ENCODE results near the gene AHI1. TPM values are rescaled to one million over a fixed set of nuclear protein-coding genes. Genes with fewer than 3 reads are reported as not detected.

Gene AHI1
- total and polyA plus RNA-seq, 10 of the 15 experiments (the other 5 are each of a cell fraction or from before 2014, with no cell fraction given) = 3.2 to 9.5 (median 4.6) TPM

DNA sequence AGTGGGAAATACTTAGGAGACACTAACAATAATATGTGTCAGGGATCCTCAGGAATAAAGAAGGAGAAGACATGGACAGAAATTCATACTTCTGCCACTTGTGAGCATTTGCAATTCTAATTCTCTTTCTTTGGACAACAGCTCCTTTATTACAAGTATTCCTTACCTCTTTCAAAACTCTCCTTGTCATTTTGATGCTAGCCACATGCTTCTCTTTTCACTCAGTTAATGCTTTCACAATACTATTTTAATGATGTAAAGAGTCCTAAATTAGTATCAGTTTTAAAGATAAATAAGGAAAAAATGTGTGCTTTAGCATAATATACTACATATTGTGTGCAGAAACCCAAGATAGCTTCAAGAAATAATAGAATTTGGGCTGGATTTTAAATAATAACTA is 62.5 kb downstream of the AHI1 start:
- Histone ChIP-seq H2AFZ (ENCODE audit: control insufficient read depth, low read depth, low read length) (no peak overlapping the region), H3K9ac (ENCODE audit: control insufficient read depth, insufficient read depth, low read length) (no peak overlapping the region), H3K4me2 (ENCODE audit: control insufficient read depth, insufficient read depth) (no peak overlapping the region), H3K4me3 (no peak overlapping the region), H3K27me3 (replicated peaks in 1 of 2; ENCODE audit: control insufficient read depth in 2 of 2, insufficient read depth in 2 of 2, low read length in 1 of 2) (no peaks in the 10 kb centered on the region), H3K79me2 (ENCODE audit: control insufficient read depth, insufficient read depth, low read length) (no peaks in the 10 kb centered on the region), H3K27ac (ENCODE audit: control insufficient read depth, insufficient read depth) (no peak overlapping the region), H3K36me3 (ENCODE audit: control insufficient read depth in 2 of 2, insufficient read depth in 2 of 2, low read length in 1 of 2) (no peaks in the 10 kb centered on the region; a peak in 1 of 4 replicates), H4K20me1 (ENCODE audit: control insufficient read depth, insufficient read depth) (no peaks in the 10 kb centered on the region), H3K4me1 (ENCODE audit: control insufficient read depth, insufficient read depth, low read length) (peaks cover 8% of the 10 kb centered on the region), H3K9me3 (replicated peaks; ENCODE audit: control insufficient read depth, insufficient read depth, low read length) (no peaks in the 10 kb centered on the region)
- DNase-seq (ENCODE audit: low read depth, low spot score) = no peak
- no peak for FAIRE-seq
- SMC1A ChIA-PET (ENCODE audit: uncharacterized antibody, unreplicated experiment) = interaction anchor here (0.7 to 1.9 kb wide), 10 partner anchors 12 to 494 kb away, joined by 3 to 10 read pairs (median 3); no protein-coding TSS in a partner anchor
- CTCF ChIA-PET = interaction anchor here (0.8 to 1.8 kb wide), 7 partner anchors 18 to 1279 kb away, joined by 3 to 5 read pairs (median 3); no protein-coding TSS in a partner anchor
- intact Hi-C loops (cut with micrococcal nuclease; ENCODE audit: unreplicated experiment) (loop anchor here (10.0 kb wide), 2 partner anchors 430 to 480 kb away; partner anchors contain the start of gene ALDH8A1), in situ Hi-C loops (cut with MboI) (loop anchor here (5.0 to 25.0 kb wide), 5 partner anchors 298 to 1473 kb away; partner anchors contain the start of gene TBPL1)
- POLR2A ChIA-PET = no interaction called here
- ATAC-seq = no peak
- no TSS peak for BruUV-seq (replicated peaks)
- RAD21 ChIA-PET (ENCODE audit: unreplicated experiment) = interaction anchor here (0.9 to 1.2 kb wide), 3 partner anchors 294 to 1257 kb away, joined by 3 read pairs; no protein-coding TSS in a partner anchor
- TF ChIP-seq, protein P1, sequence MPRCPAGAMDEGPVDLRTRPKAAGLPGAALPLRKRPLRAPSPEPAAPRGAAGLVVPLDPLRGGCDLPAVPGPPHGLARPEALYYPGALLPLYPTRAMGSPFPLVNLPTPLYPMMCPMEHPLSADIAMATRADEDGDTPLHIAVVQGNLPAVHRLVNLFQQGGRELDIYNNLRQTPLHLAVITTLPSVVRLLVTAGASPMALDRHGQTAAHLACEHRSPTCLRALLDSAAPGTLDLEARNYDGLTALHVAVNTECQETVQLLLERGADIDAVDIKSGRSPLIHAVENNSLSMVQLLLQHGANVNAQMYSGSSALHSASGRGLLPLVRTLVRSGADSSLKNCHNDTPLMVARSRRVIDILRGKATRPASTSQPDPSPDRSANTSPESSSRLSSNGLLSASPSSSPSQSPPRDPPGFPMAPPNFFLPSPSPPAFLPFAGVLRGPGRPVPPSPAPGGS (IDR thresholded peaks at IDR 0.05; ENCODE audit: borderline replicate concordance, insufficient read depth, low read depth, low read length, poor library complexity, severe bottlenecking) = no peak
- TF ChIP-seq ZNF207 (IDR thresholded peaks at IDR 0.05; ENCODE audit: borderline replicate concordance) (no peak), BCL11A (IDR thresholded peaks at IDR 0.05; ENCODE audit: low read depth, low read length) (no peak), TAF1 (IDR thresholded peaks at IDR 0.05; ENCODE audit: borderline replicate concordance, low read depth, low read length) (no peak), POLR2A (IDR thresholded peaks at IDR 0.05; ENCODE audit: low read depth, low read length) (no peak), CREM (IDR thresholded peaks at IDR 0.05; ENCODE audit: low read depth) (no peak), SIN3A (IDR thresholded peaks at IDR 0.05; ENCODE audit: low read depth, low read length) (no peak), ZSCAN29 (IDR thresholded peaks at IDR 0.05) (no peak), MTA3 (IDR thresholded peaks at IDR 0.05; ENCODE audit: borderline replicate concordance, low read length) (no peak), HDAC6 (IDR thresholded peaks at IDR 0.05; ENCODE audit: unreplicated experiment) (no peak), CREB1 (IDR thresholded peaks at IDR 0.05; ENCODE audit: low read depth) (no peak)
- TF ChIP-seq, protein P2, sequence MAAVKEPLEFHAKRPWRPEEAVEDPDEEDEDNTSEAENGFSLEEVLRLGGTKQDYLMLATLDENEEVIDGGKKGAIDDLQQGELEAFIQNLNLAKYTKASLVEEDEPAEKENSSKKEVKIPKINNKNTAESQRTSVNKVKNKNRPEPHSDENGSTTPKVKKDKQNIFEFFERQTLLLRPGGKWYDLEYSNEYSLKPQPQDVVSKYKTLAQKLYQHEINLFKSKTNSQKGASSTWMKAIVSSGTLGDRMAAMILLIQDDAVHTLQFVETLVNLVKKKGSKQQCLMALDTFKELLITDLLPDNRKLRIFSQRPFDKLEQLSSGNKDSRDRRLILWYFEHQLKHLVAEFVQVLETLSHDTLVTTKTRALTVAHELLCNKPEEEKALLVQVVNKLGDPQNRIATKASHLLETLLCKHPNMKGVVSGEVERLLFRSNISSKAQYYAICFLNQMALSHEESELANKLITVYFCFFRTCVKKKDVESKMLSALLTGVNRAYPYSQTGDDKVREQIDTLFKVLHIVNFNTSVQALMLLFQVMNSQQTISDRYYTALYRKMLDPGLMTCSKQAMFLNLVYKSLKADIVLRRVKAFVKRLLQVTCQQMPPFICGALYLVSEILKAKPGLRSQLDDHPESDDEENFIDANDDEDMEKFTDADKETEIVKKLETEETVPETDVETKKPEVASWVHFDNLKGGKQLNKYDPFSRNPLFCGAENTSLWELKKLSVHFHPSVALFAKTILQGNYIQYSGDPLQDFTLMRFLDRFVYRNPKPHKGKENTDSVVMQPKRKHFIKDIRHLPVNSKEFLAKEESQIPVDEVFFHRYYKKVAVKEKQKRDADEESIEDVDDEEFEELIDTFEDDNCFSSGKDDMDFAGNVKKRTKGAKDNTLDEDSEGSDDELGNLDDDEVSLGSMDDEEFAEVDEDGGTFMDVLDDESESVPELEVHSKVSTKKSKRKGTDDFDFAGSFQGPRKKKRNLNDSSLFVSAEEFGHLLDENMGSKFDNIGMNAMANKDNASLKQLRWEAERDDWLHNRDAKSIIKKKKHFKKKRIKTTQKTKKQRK (IDR thresholded peaks at IDR 0.05; ENCODE audit: low read depth, low read length) = no peak
- TF ChIP-seq, protein P3, sequence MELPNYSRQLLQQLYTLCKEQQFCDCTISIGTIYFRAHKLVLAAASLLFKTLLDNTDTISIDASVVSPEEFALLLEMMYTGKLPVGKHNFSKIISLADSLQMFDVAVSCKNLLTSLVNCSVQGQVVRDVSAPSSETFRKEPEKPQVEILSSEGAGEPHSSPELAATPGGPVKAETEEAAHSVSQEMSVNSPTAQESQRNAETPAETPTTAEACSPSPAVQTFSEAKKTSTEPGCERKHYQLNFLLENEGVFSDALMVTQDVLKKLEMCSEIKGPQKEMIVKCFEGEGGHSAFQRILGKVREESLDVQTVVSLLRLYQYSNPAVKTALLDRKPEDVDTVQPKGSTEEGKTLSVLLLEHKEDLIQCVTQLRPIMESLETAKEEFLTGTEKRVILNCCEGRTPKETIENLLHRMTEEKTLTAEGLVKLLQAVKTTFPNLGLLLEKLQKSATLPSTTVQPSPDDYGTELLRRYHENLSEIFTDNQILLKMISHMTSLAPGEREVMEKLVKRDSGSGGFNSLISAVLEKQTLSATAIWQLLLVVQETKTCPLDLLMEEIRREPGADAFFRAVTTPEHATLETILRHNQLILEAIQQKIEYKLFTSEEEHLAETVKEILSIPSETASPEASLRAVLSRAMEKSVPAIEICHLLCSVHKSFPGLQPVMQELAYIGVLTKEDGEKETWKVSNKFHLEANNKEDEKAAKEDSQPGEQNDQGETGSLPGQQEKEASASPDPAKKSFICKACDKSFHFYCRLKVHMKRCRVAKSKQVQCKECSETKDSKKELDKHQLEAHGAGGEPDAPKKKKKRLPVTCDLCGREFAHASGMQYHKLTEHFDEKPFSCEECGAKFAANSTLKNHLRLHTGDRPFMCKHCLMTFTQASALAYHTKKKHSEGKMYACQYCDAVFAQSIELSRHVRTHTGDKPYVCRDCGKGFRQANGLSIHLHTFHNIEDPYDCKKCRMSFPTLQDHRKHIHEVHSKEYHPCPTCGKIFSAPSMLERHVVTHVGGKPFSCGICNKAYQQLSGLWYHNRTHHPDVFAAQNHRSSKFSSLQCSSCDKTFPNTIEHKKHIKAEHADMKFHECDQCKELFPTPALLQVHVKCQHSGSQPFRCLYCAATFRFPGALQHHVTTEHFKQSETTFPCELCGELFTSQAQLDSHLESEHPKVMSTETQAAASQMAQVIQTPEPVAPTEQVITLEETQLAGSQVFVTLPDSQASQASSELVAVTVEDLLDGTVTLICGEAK (IDR thresholded peaks at IDR 0.05; ENCODE audit: borderline replicate concordance) = no peak

Measured in GM12878 (cell line).